GM23248 (cell line): ENCODE measurements around the gene GZMB.

Experiments used
- EZH2 ChIP-seq: fragments of 200-600 bp; sonication (generic); IDR thresholded peaks from 2 replicates; pipeline ENCODE4 v1.6.1; 2018; ENCODE audit warnings: antibody characterized with exemption, mild to moderate bottlenecking; ENCODE audit not compliant: insufficient read depth, poor library complexity, severe bottlenecking
- EZH2phosphoT487 ChIP-seq: fragments of 200-600 bp; sonication (generic); IDR thresholded peaks from 2 replicates; pipeline ENCODE4 v1.6.1; 2018; ENCODE audit warnings: antibody characterized with exemption, moderate library complexity, mild to moderate bottlenecking, low read depth; ENCODE audit not compliant: insufficient read depth

GRCh38 chr14:24673059-24673458, 39.1 kb upstream of the GZMB start:
- no peak for TF ChIP-seq EZH2
- no peak for TF ChIP-seq EZH2phosphoT487
